Duodenal mucosa (tissue), 2 donors: ENCODE results near the gene NECTIN1.

Experiments used
- H3K27ac ChIP-seq: one replicate; pipeline ENCODE4 v1.7.0; 2013; ENCODE audit warnings: low read depth, low read length
- H3K27me3 ChIP-seq, 2 donors: one replicate each; pipeline ENCODE4 v1.7.0; 2013; ENCODE audit warnings: low read length in 2 of 2, control low read depth in 1 of 2; ENCODE audit not compliant: insufficient read depth in 2 of 2, control insufficient read depth in 1 of 2
- H3K36me3 ChIP-seq, 2 donors: one replicate each; pipeline ENCODE4 v1.7.0; 2013; ENCODE audit warnings: low read length in 2 of 2, control low read depth in 1 of 2; ENCODE audit not compliant: insufficient read depth in 2 of 2, control insufficient read depth in 1 of 2
- H3K4me1 ChIP-seq, 2 donors: one replicate each; pipeline ENCODE4 v1.7.0; 2013; ENCODE audit warnings: low read length in 2 of 2, control low read depth in 1 of 2; ENCODE audit not compliant: insufficient read depth in 2 of 2, control insufficient read depth in 1 of 2
- H3K4me3 ChIP-seq, 2 donors: one replicate each; pipeline ENCODE4 v1.7.0; 2013; ENCODE audit warnings: low read length in 2 of 2, low read depth in 1 of 2
- H3K9ac ChIP-seq, 2 donors: one replicate each; pipeline ENCODE4 v1.7.0; 2013; ENCODE audit warnings: low read length in 2 of 2, low read depth in 1 of 2
- H3K9me3 ChIP-seq, 2 donors: one replicate each; pipeline ENCODE4 v1.7.0; 2013; ENCODE audit warnings: low read length in 2 of 2, control low read depth in 1 of 2; ENCODE audit not compliant: control insufficient read depth in 1 of 2

Gene NECTIN1

DNA sequence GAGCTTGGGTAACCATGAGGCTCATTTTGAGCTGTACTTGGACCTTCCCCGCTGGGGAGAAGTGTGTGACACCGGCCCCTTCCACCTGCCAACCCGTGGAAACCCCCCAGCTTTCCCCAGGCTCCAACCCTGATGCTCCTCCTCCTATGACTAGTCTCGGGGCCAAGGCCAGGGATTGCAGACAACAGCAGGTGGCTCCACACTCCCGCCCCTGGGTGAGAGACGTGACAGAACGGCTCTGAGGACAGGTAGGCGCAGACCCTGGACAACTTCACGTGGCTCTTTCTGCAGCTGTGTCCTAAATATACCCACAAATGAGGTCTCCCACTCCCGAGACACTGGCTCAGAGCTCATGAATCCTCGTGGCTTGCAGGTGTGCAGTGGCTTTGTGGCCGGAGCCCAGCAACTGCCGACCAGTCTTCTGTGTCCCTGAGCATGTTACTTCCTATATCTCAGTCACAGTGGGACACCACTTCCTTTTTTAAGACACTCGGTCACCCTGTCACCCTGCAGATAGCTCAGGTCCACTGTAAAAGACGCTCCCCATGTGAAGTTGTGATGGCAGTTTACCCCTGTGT, 55.2 kb downstream of the NECTIN1 start:
- no peaks in the 10 kb centered on the region for H3K9me3 ChIP-seq
- no peaks in the 10 kb centered on the region for H3K27me3 ChIP-seq
- no peak overlapping the region for H3K27ac ChIP-seq
- no peak overlapping the region for H3K4me3 ChIP-seq
- H3K4me1 ChIP-seq = peaks cover 10 to 20% of the 10 kb centered on the region in 2 donors
- H3K36me3 ChIP-seq = peaks cover 39 to 47% of the 10 kb centered on the region in 2 donors
- no peak overlapping the region for H3K9ac ChIP-seq

DNA sequence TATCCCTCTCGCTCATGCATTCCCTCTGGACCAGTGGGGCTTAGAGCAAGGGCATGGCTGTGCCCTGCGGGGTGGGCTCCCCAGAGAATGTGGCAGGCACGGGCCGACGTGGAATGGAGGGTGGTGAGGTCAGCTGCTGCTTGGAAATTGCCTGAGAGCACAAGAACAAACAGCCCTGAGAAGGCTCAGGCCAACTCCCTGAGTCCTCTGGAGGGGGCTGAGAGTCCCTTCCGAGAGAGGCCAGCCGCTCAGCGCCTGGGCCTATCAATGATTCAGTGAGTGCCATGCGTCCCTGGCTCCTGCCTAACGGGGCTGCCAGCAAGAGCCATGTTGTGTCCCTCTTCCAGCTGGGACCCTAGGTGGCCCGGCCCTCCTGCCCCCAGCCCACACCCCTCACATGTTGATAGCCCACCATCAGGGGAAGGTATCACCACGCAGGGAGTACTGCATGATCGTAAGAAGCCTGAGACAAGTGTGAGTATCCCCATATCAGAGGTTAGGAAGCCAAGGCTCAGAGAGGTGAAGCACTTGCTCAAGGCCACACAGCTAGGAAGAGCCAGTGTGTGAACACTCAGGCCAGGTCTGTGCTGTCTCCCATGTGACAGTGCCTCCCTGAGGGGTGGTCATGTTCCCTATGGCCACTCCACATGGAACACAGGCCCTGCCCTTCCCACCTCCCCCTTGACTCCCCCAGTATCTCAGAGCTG, 55.8 kb downstream of the NECTIN1 start:
- Histone ChIP-seq H3K27me3 (no peaks in the 10 kb centered on the region), H3K4me3 (no peak overlapping the region), H3K27ac (no peak overlapping the region), H3K9me3 (no peaks in the 10 kb centered on the region), H3K36me3 (peaks cover 37 to 43% of the 10 kb centered on the region in 2 donors), H3K9ac (no peak overlapping the region), H3K4me1 (peaks cover 10 to 20% of the 10 kb centered on the region in 2 donors)

DNA sequence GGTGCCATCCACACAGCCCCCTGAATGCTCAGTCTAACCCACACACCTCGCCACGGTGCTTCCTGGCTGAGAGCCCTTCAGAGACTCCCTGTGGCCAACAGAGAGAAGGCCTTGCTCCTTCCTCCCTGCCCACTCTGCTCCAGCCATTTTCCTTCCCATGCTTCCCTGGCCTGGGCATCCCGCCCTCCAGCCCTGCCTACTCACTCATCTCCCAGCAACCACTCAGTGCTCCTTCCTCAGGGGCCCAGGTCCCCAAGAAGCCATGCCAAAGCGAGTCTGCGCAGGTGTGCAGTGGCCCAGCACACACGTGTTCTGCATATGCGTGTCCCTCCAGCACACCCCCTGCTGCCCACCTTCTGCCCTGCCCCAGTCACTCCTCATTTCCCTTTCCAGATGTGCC, 56.4 kb downstream of the NECTIN1 start:
- Histone ChIP-seq H3K9ac (no peak overlapping the region), H3K27me3 (no peaks in the 10 kb centered on the region), H3K4me1 (peaks cover 10 to 20% of the 10 kb centered on the region in 2 donors), H3K4me3 (no peak overlapping the region), H3K9me3 (no peaks in the 10 kb centered on the region), H3K36me3 (peaks cover 35 to 42% of the 10 kb centered on the region in 2 donors), H3K27ac (no peak overlapping the region)

DNA sequence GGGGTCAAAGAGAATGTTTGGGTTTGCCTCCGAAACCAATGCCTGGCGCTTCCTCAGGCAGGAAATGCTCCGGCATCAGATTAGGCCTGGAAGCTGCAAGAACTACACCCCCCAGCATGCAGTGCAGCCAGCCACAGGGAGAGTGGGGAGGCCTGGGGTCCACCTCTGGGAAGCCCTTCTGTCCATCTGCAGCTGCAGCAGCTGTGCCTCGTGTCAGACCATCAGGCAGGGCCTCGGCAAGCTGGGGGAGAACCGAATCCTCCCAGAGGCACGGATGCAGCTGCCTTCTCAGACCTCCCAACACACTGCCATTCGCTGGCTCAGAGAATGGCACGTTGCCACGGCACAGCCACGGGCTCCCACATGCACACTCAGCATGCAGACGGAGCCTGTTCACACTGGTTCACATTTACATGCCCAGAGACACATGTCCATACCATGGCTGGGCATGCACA, 57.4 kb downstream of the NECTIN1 start:
- no peak overlapping the region for H3K4me3 ChIP-seq
- H3K36me3 ChIP-seq = peaks cover 29 to 33% of the 10 kb centered on the region in 2 donors
- no peaks in the 10 kb centered on the region for H3K9me3 ChIP-seq
- no peaks in the 10 kb centered on the region for H3K27me3 ChIP-seq
- H3K9ac ChIP-seq = no peak overlapping the region
- no peak overlapping the region for H3K27ac ChIP-seq
- H3K4me1 ChIP-seq = peaks cover 10 to 23% of the 10 kb centered on the region in 2 donors

DNA sequence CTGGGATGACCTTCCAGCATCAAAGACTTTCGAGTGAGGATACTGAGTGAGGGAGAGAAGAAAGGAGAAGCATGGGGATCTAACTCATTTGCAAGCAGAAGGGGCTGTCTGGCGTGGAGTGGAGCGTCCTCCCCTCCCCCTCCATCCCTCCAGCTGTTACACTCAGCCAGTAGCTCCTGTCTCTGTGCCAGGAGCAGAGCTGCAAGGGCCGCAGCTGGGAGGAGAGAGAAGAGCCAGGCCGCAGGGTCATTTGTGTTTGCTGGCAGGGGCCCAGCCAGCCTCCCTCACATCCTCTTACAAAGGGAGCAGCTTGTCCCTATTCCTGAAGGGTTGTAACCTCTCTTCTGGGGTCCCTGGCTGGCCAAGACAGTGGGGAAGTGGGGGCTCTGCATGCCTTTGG, 57.9 kb downstream of the NECTIN1 start:
- H3K9ac ChIP-seq = no peak overlapping the region

DNA sequence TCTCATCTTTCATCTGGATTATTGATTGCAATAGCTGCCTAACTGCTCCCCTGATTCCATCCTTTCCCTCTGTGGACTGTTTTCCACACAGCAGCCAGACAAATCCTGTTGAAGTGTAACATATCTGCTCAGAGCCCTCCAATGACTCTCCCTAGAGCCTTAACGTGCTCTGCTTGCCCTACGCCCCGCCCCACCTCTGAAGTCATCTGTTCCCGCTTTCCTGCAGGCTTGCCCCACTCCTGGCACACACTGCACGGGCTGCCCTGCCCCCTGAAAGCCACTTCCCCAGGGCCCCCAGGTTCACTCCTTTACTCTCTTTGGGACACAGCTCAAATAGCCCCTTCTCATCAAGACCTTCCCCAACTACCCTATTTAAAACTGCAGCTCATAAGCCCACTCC, 59.5 kb downstream of the NECTIN1 start:
- Histone ChIP-seq H3K4me3 (no peak overlapping the region), H3K36me3 (peaks cover 23 to 28% of the 10 kb centered on the region in 2 donors), H3K9me3 (no peaks in the 10 kb centered on the region), H3K27me3 (no peaks in the 10 kb centered on the region), H3K9ac (no peak overlapping the region), H3K4me1 (peaks cover 10 to 30% of the 10 kb centered on the region in 2 donors), H3K27ac (no peak overlapping the region)

More for the DNA sequence above, 57.9 kb downstream of the NECTIN1 start:
- Histone ChIP-seq H3K27me3 (no peaks in the 10 kb centered on the region), H3K4me3 (no peak overlapping the region), H3K9me3 (no peaks in the 10 kb centered on the region), H3K4me1 (peaks cover 10 to 28% of the 10 kb centered on the region in 2 donors), H3K36me3 (peaks cover 28 to 29% of the 10 kb centered on the region in 2 donors), H3K27ac (no peak overlapping the region)

DNA sequence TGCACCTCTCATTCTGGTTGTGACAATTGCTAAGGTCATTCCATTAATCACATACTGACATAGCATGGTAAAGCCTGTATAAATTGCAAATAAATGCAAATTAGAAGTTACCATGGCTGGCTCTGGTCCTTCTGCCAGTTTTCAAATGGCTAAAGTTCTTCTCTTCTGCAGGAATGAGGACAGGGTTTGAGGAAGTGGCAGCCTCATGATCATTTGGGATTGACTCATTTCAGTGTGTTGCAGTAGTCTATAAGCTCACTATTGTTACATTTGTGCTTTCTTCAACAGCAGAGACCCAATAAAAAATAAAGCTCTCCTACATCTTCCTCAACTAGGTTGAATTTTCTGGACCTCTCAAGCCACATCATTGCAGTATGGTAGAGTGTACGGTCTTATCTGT, 60.3 kb downstream of the NECTIN1 start:
- H3K27me3 ChIP-seq = no peaks in the 10 kb centered on the region
- peaks cover 17 to 36% of the 10 kb centered on the region in 2 donors for H3K4me1 ChIP-seq
- H3K27ac ChIP-seq = no peak overlapping the region
- no peaks in the 10 kb centered on the region for H3K9me3 ChIP-seq
- H3K9ac ChIP-seq = no peak overlapping the region
- H3K36me3 ChIP-seq = peaks cover 22% of the 10 kb centered on the region in 2 donors
- no peak overlapping the region for H3K4me3 ChIP-seq

DNA sequence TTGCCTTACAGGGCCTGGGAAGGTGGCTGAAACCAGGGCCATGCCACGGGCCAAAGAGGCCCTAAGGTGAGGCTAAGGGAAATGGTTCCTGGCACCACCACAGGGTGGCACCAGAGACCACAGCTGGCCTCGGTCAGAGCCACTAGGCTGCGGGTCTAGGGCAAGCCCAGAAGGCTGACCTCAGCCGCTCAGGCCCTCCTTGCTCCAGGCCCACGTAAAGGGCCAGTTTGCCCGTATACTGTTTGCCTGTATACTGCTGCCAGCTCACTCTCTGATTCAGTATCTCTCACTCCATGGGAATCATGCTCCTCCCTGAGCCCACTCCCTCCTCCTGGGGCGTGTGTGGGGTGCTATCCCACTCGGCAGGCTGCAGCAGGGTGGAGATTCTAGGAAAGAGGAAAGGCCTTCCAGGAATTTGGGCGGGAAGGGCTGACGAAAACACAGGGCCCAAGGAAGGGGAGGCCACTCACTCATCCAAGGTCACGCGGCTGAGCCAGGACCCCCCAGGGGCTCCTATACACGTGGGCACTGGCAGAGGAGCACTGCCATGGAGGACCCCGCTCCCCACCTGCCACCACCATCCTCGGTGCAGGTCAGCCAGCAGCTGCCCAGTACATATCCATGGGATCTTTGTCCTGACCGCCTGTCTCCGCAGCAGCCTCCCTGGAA, 62.4 kb downstream of the NECTIN1 start:
- Histone ChIP-seq H3K4me3 (no peak overlapping the region), H3K27ac (no peak overlapping the region), H3K9me3 (no peaks in the 10 kb centered on the region), H3K4me1 (peaks cover 9 to 17% of the 10 kb centered on the region in 2 donors), H3K27me3 (no peaks in the 10 kb centered on the region), H3K9ac (no peak overlapping the region), H3K36me3 (peaks cover 9 to 16% of the 10 kb centered on the region in 2 donors)

DNA sequence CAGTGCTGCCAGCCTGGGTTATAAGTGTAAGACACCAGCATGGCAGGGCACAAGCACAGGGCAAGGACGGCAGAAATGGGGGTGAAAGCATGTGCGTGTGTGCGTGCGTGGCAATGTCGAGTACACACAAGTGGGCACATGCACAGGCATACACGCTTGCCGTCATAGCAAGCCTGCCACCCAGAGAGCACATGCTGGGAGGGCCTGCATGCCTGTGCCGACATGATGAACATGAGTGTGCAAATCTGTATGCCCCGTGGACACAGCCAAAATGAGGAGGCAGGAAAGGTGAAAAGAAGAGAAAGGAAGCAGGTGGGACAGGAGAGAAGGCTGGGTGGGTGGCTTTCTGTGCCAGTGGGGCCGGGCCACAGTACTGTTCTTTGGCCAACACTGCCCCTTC, 62.9 kb downstream of the NECTIN1 start:
- no peak overlapping the region for H3K27ac ChIP-seq
- H3K4me3 ChIP-seq = no peak overlapping the region
- H3K9ac ChIP-seq = no peak overlapping the region
- no peaks in the 10 kb centered on the region for H3K9me3 ChIP-seq
- peaks cover 9 to 17% of the 10 kb centered on the region in 2 donors for H3K36me3 ChIP-seq
- no peaks in the 10 kb centered on the region for H3K27me3 ChIP-seq
- peaks cover 9 to 17% of the 10 kb centered on the region in 2 donors for H3K4me1 ChIP-seq
